Activated CD8-positive, alpha-beta T cell treated with anti-CD3 and anti-CD28 coated beads for 36 hours (primary cell): ENCODE results near the gene UBA3. TPM values are rescaled to one million over a fixed set of nuclear protein-coding genes. Genes with fewer than 3 reads are reported as not detected.

Experiments used
- ATAC-seq: fragments of 200-7000 bp; cut with Tn5 transposase; one replicate; pipeline ENCODE4 v1.10.0; 2021; ENCODE audit warnings: mild to moderate bottlenecking, moderate library complexity
- CTCF ChIA-PET: fragments of 350-600 bp; sonication (Branson Sonifier 250); formaldehyde crosslinking; loops from one replicate; lab custom pipeline; 2021; ENCODE audit warnings: antibody characterized with exemption; lab: Charles Lee
- POLR2A ChIA-PET: fragments of 350-600 bp; sonication (Branson Sonifier 250); formaldehyde crosslinking; loops from one replicate; lab custom pipeline; 2021; ENCODE audit warnings: antibody characterized with exemption; lab: Charles Lee
- DNase-seq: peaks from one replicate; pipeline ENCODE4 v3.0.0-alpha.2; 2020
- H3K27ac Mint-ChIP-seq: one replicate; pipeline ENCODE4 v1.8.0; 2021; ENCODE audit warnings: mild to moderate bottlenecking, mixed read lengths
- H3K27me3 Mint-ChIP-seq: one replicate; pipeline ENCODE4 v1.8.0; 2021; ENCODE audit warnings: mixed read lengths
- H3K36me3 Mint-ChIP-seq: one replicate; pipeline ENCODE4 v1.8.0; 2021; ENCODE audit warnings: low read depth, mixed read lengths
- H3K4me1 Mint-ChIP-seq: one replicate; pipeline ENCODE4 v1.8.0; 2021; ENCODE audit warnings: low read depth, mixed read lengths
- H3K4me3 Mint-ChIP-seq: one replicate; pipeline ENCODE4 v1.8.0; 2021; ENCODE audit warnings: mild to moderate bottlenecking, moderate library complexity, mixed read lengths
- H3K9me3 Mint-ChIP-seq: one replicate; pipeline ENCODE4 v1.8.0; 2021; ENCODE audit warnings: mixed read lengths
- intact Hi-C: fragments of 100-400 bp; cut with micrococcal nuclease; formaldehyde crosslinking; loops from one replicate; pipeline ENCODE4 v1.10.0; 2022
- total RNA-seq, 2 experiments: library from RNA; stranded (reverse); gene quantifications; one replicate each; pipeline ENCODE4 v1.2.3, GENCODE V29; 2021
- TF ChIP-seq, protein P1 (sequence below): fragments of 200-600 bp; IDR thresholded peaks from one replicate; pipeline ENCODE4 v1.8.0; 2022; ENCODE audit warnings: antibody characterized with exemption, mild to moderate bottlenecking

Gene UBA3
- total RNA-seq, 2 experiments from 2014 or later, result 72.7 to 75.6 TPM

GRCh38 chr3:69122403-69122802 lies 42.2 kb upstream of the UBA3 start, which contains the start of gene LMOD3:
Gene LMOD3 (minus strand): TSS chr3:69122595. CDS start chr3:69122386, 209 bp downstream.
- H3K36me3 Mint-ChIP-seq, result no peaks in the 10 kb centered on the region
- peaks cover 5% of the 10 kb centered on the region for H3K4me1 Mint-ChIP-seq
- TF ChIP-seq, protein P1, sequence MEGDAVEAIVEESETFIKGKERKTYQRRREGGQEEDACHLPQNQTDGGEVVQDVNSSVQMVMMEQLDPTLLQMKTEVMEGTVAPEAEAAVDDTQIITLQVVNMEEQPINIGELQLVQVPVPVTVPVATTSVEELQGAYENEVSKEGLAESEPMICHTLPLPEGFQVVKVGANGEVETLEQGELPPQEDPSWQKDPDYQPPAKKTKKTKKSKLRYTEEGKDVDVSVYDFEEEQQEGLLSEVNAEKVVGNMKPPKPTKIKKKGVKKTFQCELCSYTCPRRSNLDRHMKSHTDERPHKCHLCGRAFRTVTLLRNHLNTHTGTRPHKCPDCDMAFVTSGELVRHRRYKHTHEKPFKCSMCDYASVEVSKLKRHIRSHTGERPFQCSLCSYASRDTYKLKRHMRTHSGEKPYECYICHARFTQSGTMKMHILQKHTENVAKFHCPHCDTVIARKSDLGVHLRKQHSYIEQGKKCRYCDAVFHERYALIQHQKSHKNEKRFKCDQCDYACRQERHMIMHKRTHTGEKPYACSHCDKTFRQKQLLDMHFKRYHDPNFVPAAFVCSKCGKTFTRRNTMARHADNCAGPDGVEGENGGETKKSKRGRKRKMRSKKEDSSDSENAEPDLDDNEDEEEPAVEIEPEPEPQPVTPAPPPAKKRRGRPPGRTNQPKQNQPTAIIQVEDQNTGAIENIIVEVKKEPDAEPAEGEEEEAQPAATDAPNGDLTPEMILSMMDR, result no peak
- intact Hi-C loops, result loop anchor here (5.0 to 10.0 kb wide), 2 partner anchors 40 to 302 kb away; no protein-coding TSS in a partner anchor
- ChIA-PET CTCF (interaction anchor here (1.2 to 5.6 kb wide), 5 partner anchors 9 to 287 kb away, joined by 3 to 68 read pairs (median 21); no protein-coding TSS in a partner anchor), POLR2A (no interaction called here)
- no peak within 1 kb of the TSS for H3K27ac Mint-ChIP-seq
- H3K4me3 Mint-ChIP-seq, result no peak within 1 kb of the TSS
- H3K27me3 Mint-ChIP-seq, result peaks cover 2% of the 10 kb centered on the region
- H3K9me3 Mint-ChIP-seq, result no peaks in the 10 kb centered on the region
- DNase-seq (no peak), ATAC-seq (no peak)

- ChIA-PET CTCF (interaction anchor here (0.8 to 5.6 kb wide), 26 partner anchors 9 to 319 kb away, joined by 3 to 68 read pairs (median 8); no protein-coding TSS in a partner anchor), POLR2A (no interaction called here)
- no peak for ATAC-seq
- intact Hi-C loops, result loop anchor here (1.0 to 10.0 kb wide), 3 partner anchors 40 to 303 kb away; no protein-coding TSS in a partner anchor
- no peak for DNase-seq
- TF ChIP-seq, protein P1, result no peak
- Mint-ChIP-seq H3K27ac (no peak overlapping the region), H3K4me3 (no peak overlapping the region), H3K36me3 (no peaks in the 10 kb centered on the region), H3K4me1 (peaks cover 5% of the 10 kb centered on the region), H3K27me3 (peaks cover under 1% of the 10 kb centered on the region), H3K9me3 (no peaks in the 10 kb centered on the region)
Measured at GRCh38 chr3:69121950-69122349, 41.8 kb upstream of the UBA3 start.

- DNase-seq (no peak), ATAC-seq (no peak)
- intact Hi-C loops, result loop anchor here (1.0 to 10.0 kb wide), 3 partner anchors 41 to 303 kb away; no protein-coding TSS in a partner anchor
- no peaks in the 10 kb centered on the region for H3K36me3 Mint-ChIP-seq
- H3K27ac Mint-ChIP-seq, result no peak overlapping the region
- no peaks in the 10 kb centered on the region for H3K27me3 Mint-ChIP-seq
- ChIA-PET POLR2A (interaction anchor here (1.4 kb wide), 1 partner anchor 22 kb away, joined by 3 read pairs; no protein-coding TSS in a partner anchor), CTCF (interaction anchor here (0.7 to 5.6 kb wide), 50 partner anchors 9 to 550 kb away, joined by 3 to 68 read pairs (median 5); partner anchors contain the start of genes ARL6IP5 and TMF1)
- H3K4me1 Mint-ChIP-seq, result peaks cover 5% of the 10 kb centered on the region
- TF ChIP-seq, protein P1, result no peak
- no peaks in the 10 kb centered on the region for H3K9me3 Mint-ChIP-seq
- H3K4me3 Mint-ChIP-seq, result no peak overlapping the region
Measured at GRCh38 chr3:69121513-69121912, 41.3 kb upstream of the UBA3 start.

GRCh38 chr3:69120879-69121464 lies 40.8 kb upstream of the UBA3 start:
- H3K27ac Mint-ChIP-seq, result no peak overlapping the region

More at GRCh38 chr3:69120879-69121464, 40.8 kb upstream of the UBA3 start:
- Mint-ChIP-seq H3K27me3 (no peaks in the 10 kb centered on the region), H3K36me3 (no peaks in the 10 kb centered on the region), H3K4me3 (no peak overlapping the region), H3K4me1 (peaks cover 5% of the 10 kb centered on the region), H3K9me3 (no peaks in the 10 kb centered on the region)
- intact Hi-C loops, result loop anchor here (1.0 to 10.0 kb wide), 3 partner anchors 41 to 304 kb away; no protein-coding TSS in a partner anchor
- POLR2A ChIA-PET, result interaction anchor here (1.4 kb wide), 1 partner anchor 21 kb away, joined by 3 read pairs; no protein-coding TSS in a partner anchor
- CTCF ChIA-PET, result interaction anchor here (0.7 to 5.6 kb wide), 55 partner anchors 8 to 551 kb away, joined by 3 to 68 read pairs (median 4); partner anchors contain the start of genes ARL6IP5 and TMF1
- ATAC-seq (peak; percentile 96), DNase-seq (peak; percentile 93)
- TF ChIP-seq, protein P1, result peak; percentile 96
